Measurements from ENCODE around the gene TMEM132A.

DNA sequence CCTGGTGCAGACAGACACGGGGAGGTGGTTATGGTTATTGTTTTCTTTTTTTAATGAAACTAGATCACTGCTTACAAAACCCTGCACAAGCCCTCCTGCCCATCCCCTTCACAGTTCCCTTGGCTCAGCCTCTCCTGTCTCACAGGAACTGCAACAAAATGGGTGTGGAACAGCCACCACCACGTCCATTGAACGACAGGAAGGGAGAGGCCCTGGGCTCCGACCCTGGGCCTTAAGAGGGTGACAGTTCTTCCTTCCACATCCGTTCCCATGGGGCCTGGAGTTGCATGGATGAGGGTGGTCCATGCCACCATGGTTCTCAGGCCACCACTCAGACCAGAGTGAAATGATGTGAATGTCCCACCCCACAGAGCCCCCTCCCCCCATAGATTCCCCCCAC, 33.6 kb upstream of the TMEM132A start:
- TF ChIP-seq, protein P1, sequence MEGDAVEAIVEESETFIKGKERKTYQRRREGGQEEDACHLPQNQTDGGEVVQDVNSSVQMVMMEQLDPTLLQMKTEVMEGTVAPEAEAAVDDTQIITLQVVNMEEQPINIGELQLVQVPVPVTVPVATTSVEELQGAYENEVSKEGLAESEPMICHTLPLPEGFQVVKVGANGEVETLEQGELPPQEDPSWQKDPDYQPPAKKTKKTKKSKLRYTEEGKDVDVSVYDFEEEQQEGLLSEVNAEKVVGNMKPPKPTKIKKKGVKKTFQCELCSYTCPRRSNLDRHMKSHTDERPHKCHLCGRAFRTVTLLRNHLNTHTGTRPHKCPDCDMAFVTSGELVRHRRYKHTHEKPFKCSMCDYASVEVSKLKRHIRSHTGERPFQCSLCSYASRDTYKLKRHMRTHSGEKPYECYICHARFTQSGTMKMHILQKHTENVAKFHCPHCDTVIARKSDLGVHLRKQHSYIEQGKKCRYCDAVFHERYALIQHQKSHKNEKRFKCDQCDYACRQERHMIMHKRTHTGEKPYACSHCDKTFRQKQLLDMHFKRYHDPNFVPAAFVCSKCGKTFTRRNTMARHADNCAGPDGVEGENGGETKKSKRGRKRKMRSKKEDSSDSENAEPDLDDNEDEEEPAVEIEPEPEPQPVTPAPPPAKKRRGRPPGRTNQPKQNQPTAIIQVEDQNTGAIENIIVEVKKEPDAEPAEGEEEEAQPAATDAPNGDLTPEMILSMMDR (IDR thresholded peaks at IDR 0.05): no peak
- TF ChIP-seq POLR2A (IDR thresholded peaks at IDR 0.05): no peak

Measured in esophagus squamous epithelium (tissue), 4 donors.